ENCODE data around the gene DAPK2. TPM values are rescaled to one million over a fixed set of nuclear protein-coding genes. Genes with fewer than 3 reads are reported as not detected.
A peak's percentile ranks its signal among the peaks of the same experiment; 100 is the strongest.

The DAPK2 gene
- total and polyA plus RNA-seq, 2 experiments from 2014 or later: 5.8 to 7.5 TPM

DNA sequence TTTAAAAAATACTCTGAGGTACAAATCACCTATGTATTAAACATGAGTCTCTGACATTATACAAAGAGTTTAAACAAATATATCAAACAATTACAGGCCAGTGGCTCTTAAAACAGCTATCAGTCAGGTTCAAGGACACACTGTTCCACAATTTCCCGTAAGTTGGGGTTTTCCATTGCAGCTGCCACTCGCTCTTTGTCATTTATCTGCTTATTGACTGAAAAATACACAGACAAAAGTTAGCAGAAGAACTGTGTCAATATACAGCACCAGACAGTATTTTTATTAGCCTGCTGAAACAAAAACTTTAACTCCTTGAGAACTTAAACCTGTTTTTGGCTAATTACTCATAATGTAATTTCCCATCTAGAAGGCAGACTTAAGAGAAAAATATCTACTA, 26.5 kb upstream of the DAPK2 start:
- Histone ChIP-seq H3K4me1 (ENCODE audit: insufficient read depth) (peaks cover 29% of the 10 kb centered on the region), H3K27ac (no peak overlapping the region), H3K9me2 (ENCODE audit: insufficient read depth) (no peaks in the 10 kb centered on the region), H2AFZ (no peak overlapping the region), H3F3A (ENCODE audit: insufficient read depth) (peaks cover 41% of the 10 kb centered on the region), H3K9me3 (ENCODE audit: low read depth) (no peaks in the 10 kb centered on the region), H3K4me2 (ENCODE audit: unreplicated experiment) (no peak overlapping the region), H3K9ac (no peak overlapping the region), H3K27me3 (replicated peaks; ENCODE audit: insufficient read depth) (no peaks in the 10 kb centered on the region), H4K20me1 (ENCODE audit: insufficient read depth) (no peaks in the 10 kb centered on the region), H3K4me3 (no peak overlapping the region), H3K36me3 (ENCODE audit: low read depth) (0 out of 2 replicates have a peak, but pooled peaks cover 8% of the 10 kb centered on the region), H3K79me2 (ENCODE audit: insufficient read depth) (0 out of 2 replicates have a peak, but pooled peaks cover 9% of the 10 kb centered on the region)
- no peak for TF ChIP-seq EZH2 (IDR thresholded peaks at IDR 0.05; ENCODE audit: insufficient read depth, poor library complexity, severe bottlenecking)
- TF ChIP-seq EZH2phosphoT487 (IDR thresholded peaks at IDR 0.05; ENCODE audit: insufficient read depth, low read depth): no peak
- no peak for DNase-seq
- 95 to 98% methylated on average over 2 of the region's 2 CpGs for WGBS, 2 experiments (ENCODE audit: low coverage in 1 of 2, low lambda C conversion rate in 2 of 2, missing lambda C conversion rate in 2 of 2)
- in situ Hi-C loops (cut with MboI): loop anchor here (25.0 kb wide), 1 partner anchor 611 kb away; no protein-coding TSS in a partner anchor

DNA sequence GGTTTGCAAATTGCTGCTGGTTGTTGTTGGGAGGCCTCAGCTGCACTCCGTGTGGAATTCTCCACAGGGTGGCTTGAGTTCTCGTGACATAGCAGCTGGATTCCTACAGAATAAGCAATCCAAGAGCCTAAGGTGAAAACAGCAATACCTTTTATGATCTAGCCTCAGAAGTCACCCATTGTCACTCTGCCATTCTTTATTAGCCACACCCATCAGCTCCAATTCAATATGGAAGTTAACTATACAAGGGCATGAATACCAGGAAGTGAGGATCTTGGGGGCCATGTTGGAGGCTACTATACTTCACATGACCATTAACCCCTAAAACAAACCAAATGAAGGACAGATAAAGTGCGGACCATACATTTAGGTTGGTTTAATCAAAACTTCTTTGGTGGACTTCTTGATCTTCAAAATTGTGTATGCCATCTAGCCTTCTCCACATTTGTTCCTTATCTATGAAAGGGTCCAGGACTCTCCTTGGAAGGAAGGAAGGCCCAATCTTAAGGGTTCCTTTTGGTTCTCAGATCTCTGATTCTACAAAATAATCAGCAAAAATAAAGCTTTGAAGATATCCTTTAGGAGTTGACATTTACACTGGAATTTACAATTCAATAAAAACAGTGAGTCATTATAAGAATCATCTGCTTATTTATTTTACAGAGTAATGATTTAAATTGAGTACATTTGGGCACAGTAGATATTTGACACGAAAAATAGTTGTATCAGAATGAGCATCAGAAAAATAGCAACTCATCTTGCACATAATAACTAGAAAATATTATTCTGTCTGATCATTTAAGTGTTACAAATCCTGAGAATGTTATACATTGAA, 25.9 kb upstream of the DAPK2 start:
- no peaks in the 10 kb centered on the region for H3K27me3 ChIP-seq (replicated peaks; ENCODE audit: insufficient read depth)
- H3K9ac ChIP-seq: peak overlapping the region; percentile 19; the same call in 1 of the 2 replicates
- 0 out of 2 replicates have a peak, but pooled peaks cover 4% of the 10 kb centered on the region for H3K79me2 ChIP-seq (ENCODE audit: insufficient read depth)
- TF ChIP-seq EZH2 (IDR thresholded peaks at IDR 0.05; ENCODE audit: insufficient read depth, poor library complexity, severe bottlenecking) (no peak), EZH2phosphoT487 (IDR thresholded peaks at IDR 0.05; ENCODE audit: insufficient read depth, low read depth) (no peak)
- H3K9me3 ChIP-seq (ENCODE audit: low read depth): no peaks in the 10 kb centered on the region
- no peak for DNase-seq
- peak overlapping the region; percentile 74 for H3K27ac ChIP-seq
- H3K4me3 ChIP-seq: no peak overlapping the region
- H4K20me1 ChIP-seq (ENCODE audit: insufficient read depth): no peaks in the 10 kb centered on the region
- WGBS, 2 experiments (ENCODE audit: low coverage in 1 of 2, low lambda C conversion rate in 2 of 2, missing lambda C conversion rate in 2 of 2): 77 to 82% methylated on average over 4 of the region's 4 CpGs
- no peaks in the 10 kb centered on the region for H3K9me2 ChIP-seq (ENCODE audit: insufficient read depth)
- peaks cover 41% of the 10 kb centered on the region for H3F3A ChIP-seq (ENCODE audit: insufficient read depth)
- H3K4me1 ChIP-seq (ENCODE audit: insufficient read depth): peaks cover 29% of the 10 kb centered on the region
- H2AFZ ChIP-seq: peak overlapping the region; percentile 25; the same call in 1 of the 2 replicates
- H3K36me3 ChIP-seq (ENCODE audit: low read depth): 0 out of 2 replicates have a peak, but pooled peaks cover 8% of the 10 kb centered on the region
- in situ Hi-C loops (cut with MboI): loop anchor here (25.0 kb wide), 1 partner anchor 610 kb away; no protein-coding TSS in a partner anchor
- H3K4me2 ChIP-seq (ENCODE audit: unreplicated experiment): peak overlapping the region; percentile 25

DNA sequence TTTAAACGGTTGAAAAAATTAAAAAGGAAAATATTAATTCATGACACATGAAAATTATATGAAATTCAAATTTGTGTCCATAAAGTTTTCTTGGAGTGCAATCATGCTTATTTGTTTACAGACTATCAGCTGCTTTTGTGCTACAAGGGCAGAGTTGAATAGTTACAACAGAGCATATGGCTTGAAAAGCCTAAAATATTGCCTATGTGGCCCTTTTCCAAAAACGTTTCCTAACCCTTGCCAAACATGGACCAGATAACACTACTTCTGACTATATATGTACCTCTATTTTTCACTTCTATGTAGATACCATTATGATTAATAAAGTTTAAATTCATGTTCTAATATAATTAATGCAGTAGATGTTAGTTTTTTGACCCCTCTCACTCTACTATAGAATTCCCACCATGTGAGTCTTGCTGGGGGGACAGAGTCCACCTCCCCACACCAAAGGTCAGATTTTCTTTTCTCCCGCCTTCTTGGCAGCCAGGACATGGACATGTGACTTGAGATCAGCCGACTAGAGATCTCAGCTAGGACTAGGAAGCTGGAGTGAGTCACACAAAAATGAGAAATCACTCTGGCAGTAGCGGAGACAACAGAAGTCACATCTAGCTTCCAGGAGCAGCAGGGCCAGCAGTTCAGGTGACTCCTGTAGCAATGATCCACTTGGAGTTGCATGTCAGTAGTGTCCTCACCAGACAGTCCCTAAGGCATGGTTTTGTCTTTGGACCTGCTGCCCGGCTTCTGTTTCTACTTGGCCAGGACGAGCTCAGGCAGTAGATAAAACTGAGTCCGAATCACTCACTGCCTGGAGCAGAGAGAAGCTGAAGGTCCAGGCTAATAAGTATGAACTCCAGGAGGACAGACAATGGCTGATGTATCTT, 24.9 kb upstream of the DAPK2 start:
- H2AFZ ChIP-seq: peak overlapping the region; percentile 25
- peaks cover 29% of the 10 kb centered on the region for H3K4me1 ChIP-seq (ENCODE audit: insufficient read depth)
- peak overlapping the region; percentile 19; the same call in 1 of the 2 replicates for H3K9ac ChIP-seq
- H3K4me3 ChIP-seq: no peak overlapping the region
- peak overlapping the region; percentile 25 for H3K4me2 ChIP-seq (ENCODE audit: unreplicated experiment)
- H3K9me2 ChIP-seq (ENCODE audit: insufficient read depth): no peaks in the 10 kb centered on the region
- H4K20me1 ChIP-seq (ENCODE audit: insufficient read depth): no peaks in the 10 kb centered on the region
- H3F3A ChIP-seq (ENCODE audit: insufficient read depth): peaks cover 41% of the 10 kb centered on the region
- H3K79me2 ChIP-seq (ENCODE audit: insufficient read depth): no peaks in the 10 kb centered on the region
- peak overlapping the region; percentile 74 for H3K27ac ChIP-seq
- H3K27me3 ChIP-seq (replicated peaks; ENCODE audit: insufficient read depth): no peaks in the 10 kb centered on the region
- H3K36me3 ChIP-seq (ENCODE audit: low read depth): 0 out of 2 replicates have a peak, but pooled peaks cover 8% of the 10 kb centered on the region
- peak; percentile 92 for DNase-seq
- 2 to 4% methylated on average over 8 of the region's 8 CpGs for WGBS, 2 experiments (ENCODE audit: low coverage in 1 of 2, low lambda C conversion rate in 2 of 2, missing lambda C conversion rate in 2 of 2)
- TF ChIP-seq EZH2 (IDR thresholded peaks at IDR 0.05; ENCODE audit: insufficient read depth, poor library complexity, severe bottlenecking) (no peak), EZH2phosphoT487 (IDR thresholded peaks at IDR 0.05; ENCODE audit: insufficient read depth, low read depth) (no peak)
- no peaks in the 10 kb centered on the region for H3K9me3 ChIP-seq (ENCODE audit: low read depth)
- in situ Hi-C loops (cut with MboI): loop anchor here (25.0 kb wide), 1 partner anchor 609 kb away; no protein-coding TSS in a partner anchor

DNA sequence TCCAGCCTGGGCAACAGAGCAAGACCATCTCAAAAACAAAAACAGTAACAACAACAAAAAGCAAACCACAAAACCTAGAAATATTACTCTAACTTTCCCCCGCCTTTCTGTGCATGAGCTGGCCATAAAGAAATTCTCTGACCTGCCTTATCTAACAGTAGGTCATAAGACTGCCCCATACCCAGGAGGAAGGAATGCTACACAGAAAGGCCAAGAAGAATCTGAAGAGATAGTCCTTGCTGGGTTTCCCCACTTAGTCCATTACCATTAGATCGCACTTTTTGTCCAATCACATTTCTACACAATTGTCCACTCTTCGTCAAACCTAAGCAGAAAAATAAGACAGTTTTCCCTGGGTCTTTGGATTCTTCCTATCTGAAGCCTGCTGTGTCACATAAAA, 23.8 kb upstream of the DAPK2 start:
- 89 to 91% methylated on average over 3 of the region's 3 CpGs for WGBS, 2 experiments (ENCODE audit: low coverage in 1 of 2, low lambda C conversion rate in 2 of 2, missing lambda C conversion rate in 2 of 2)
- no peak for TF ChIP-seq EZH2 (IDR thresholded peaks at IDR 0.05; ENCODE audit: insufficient read depth, poor library complexity, severe bottlenecking)
- no peak for TF ChIP-seq EZH2phosphoT487 (IDR thresholded peaks at IDR 0.05; ENCODE audit: insufficient read depth, low read depth)
- in situ Hi-C loops (cut with MboI): loop anchor here (25.0 kb wide), 1 partner anchor 608 kb away; no protein-coding TSS in a partner anchor
- Histone ChIP-seq H3K4me2 (ENCODE audit: unreplicated experiment) (no peak overlapping the region), H4K20me1 (ENCODE audit: insufficient read depth) (no peaks in the 10 kb centered on the region), H3K27ac (no peak overlapping the region), H3K4me3 (no peak overlapping the region), H3K4me1 (ENCODE audit: insufficient read depth) (peaks cover 29% of the 10 kb centered on the region), H3K36me3 (ENCODE audit: low read depth) (0 out of 2 replicates have a peak, but pooled peaks cover 8% of the 10 kb centered on the region), H3K9me2 (ENCODE audit: insufficient read depth) (no peaks in the 10 kb centered on the region), H3K27me3 (replicated peaks; ENCODE audit: insufficient read depth) (no peaks in the 10 kb centered on the region), H3K79me2 (ENCODE audit: insufficient read depth) (no peaks in the 10 kb centered on the region), H3K9me3 (ENCODE audit: low read depth) (no peaks in the 10 kb centered on the region), H3F3A (ENCODE audit: insufficient read depth) (peaks cover 41% of the 10 kb centered on the region), H3K9ac (no peak overlapping the region), H2AFZ (no peak overlapping the region)
- DNase-seq: no peak

All from GM23248 (cell line).